ENCODE results near the gene SIAH2.

The SIAH2 gene

DNA sequence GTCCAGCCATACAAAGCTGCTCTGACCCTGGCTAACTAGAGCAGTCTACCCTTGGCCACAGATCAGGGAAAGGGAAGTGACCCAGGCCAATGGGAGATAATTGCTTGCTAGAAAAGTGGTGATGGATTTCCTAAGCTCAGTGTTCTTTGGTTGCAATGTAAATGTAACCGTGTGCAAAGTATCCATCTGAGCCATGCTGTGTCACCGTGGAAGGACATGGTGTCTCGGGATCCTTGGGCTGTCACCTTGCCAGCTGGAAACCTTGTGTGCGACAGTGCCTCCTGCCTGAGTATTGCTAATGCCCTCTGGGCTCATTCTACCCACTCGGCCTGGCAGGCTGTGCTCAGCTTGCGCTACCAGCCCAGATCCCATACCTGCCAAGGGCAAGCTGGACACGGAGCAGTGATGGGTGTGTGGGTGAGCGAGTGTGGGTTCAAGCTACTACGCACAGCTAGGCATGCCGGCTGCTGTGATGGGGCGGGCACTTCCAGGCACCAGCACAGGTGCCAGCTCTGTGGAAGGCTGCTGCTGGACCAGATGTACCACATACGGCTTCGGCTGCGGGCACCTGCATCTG, 10.7 kb upstream of the SIAH2 start:
- no peak for DNase-seq

DNA sequence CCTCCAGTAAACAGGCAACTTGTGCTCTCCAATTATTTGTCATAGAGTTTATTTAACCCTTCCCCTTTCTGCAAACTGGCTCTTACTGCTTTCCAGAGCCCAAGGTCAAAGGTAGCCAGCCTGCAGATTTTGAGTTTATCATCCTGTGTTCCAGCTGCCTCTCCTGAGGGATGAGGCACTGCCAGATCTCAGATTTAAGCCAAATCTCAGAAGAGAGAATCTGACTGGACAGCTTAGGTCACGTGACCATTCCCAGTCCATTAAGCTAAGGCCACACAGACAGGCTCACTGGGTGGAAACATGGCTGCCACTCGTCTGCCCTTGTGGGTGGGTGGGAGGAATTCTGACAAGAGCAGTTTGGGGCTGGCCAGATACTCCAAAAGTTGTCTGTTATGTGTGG, 8.6 kb upstream of the SIAH2 start:
- DNase-seq = no peak

DNA sequence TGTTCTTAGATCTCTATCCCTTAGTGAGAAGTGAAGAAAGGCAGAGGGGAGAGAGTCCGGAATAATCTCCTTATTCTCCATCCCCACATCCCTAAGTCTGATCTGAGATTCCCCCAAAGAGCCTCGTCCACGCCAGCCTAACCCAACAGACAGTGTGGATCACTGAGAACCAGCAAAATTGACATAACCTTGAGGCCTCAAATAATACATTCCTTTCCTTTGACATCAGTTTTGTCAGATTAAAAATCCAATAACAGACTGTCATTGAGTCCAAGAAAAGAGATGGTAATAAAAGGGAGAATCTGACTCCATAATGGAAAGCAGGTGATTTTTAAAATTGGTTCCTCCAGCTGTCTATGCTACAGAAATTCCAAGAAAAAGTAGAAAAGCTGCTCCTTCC, 7.7 kb upstream of the SIAH2 start:
- DNase-seq = peak; percentile 27

DNA sequence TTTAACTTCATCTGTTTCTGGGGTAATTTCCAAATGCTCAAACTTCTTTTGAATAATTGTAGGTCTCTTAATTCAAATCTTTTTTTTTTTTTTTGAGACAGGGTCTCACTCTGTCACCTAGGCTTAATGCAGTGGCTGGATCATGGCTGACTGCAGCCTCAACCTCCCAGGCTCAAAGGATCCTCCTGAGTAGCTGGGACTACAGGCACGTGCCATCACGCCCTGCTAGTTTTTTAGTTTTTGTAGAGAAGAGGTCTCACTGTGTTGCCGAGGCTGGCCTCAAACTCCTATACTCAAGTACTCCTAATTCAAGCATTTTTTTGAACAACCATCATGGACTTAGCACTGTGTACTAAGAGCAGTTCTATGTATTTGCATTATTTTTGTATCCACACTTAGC, 3.8 kb upstream of the SIAH2 start:
- DNase-seq = no peak

DNA sequence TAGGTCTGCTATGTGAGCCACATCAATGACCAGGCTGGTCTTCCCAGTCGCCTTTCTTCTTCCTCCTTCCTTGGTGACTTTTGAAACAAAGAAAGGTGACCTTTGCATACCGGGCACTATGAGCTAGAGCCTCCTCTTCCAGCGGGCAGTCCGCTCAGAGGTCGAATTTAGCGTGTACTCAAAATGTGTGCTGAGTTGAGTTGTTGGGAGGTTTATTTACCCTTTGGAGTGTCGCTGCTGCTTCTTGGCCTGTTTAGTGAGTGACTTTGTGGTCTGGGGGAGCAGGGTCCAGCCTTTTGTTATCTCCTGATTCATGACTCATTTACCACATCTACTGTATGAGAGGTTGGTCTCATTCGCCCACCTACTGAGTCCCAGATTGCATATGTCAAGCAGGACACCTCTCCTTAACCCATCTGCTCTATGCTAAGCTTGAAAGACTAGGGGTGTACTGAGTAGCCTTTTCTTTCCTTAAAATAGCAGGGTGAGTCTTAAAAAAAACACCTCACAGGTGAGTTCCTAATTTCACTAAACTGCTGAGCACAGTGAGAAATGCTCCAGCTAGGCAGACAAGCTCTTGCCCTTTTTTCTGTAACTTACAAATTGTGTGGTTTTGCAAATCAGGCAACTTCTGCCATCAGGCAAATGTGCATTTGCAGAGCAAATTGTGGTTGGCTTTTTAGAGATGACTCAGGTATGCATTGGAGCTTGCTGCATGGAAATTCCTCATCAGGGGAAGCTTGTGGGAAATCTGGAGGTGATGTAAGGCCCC, 3.2 kb upstream of the SIAH2 start:
- DNase-seq = peak; percentile 82

DNA sequence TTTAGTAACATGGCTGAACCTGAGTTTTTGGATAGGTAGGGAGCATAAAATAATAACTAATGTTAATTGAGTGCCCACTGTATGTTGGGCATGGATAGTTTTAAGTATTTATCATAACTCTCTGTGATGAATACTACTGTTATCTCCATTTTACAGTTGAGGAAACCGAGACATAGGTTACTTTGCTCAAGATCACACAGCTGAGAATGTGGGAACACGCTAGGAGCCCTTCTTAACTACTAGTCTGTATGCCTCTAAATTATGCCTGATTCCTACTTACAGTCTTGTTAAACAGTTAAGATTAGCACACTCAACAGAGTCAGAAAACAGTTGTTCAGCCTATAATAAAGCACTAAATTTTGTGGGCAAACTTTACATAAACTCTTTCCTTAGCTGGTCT, 2.0 kb upstream of the SIAH2 start:
- no peak for DNase-seq

DNA sequence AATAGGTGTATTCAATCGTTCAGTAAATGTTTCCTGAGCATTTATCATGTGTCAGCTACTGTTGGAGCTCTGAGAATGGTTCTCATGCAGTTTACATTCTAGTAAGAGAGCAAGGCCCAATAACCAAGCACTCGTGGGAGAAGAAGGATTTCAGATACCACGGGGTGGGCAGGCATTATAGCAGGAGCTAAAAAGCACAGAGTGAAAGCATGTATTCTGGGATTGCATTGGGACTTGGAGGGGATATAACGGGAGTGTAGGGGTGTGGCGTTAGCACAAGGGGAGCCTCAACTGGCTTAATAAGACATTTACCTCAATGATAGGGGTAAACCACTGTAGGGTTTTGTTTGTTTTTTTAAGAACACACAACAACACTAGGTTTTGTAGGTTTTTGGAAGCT, 1.6 kb upstream of the SIAH2 start:
- DNase-seq = no peak

DNA sequence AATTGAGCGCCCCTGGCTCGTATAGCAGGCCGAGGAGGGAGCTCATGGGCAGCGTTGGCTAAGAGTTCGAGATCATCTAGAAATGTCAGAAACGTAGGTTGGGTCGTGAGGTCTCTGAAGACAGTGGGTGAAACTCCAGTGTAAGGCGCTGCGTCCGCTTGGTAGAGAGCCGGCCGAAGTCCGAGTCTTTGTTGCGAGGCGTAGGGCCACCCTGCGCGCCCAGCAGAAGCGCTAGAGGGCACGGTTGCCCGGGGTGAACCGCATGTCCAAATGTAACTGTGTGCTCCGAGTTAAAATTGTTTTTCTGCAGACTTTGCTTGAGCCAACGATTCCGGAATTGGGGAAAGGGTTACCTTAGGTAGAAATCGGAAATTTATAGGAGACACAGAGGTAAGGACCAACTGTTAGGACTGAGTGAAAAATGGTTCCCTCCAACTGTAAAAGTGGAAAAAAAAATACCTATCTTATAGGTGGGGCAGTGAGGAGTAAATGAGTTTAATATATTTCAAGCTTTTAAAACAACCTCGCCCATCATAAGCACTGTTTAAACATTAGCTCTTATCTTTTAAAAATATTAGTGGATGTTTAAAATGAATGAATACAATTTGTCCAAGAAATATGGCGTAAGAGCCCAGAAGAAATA, 993 bp upstream of the SIAH2 start:
- DNase-seq = no peak

DNA sequence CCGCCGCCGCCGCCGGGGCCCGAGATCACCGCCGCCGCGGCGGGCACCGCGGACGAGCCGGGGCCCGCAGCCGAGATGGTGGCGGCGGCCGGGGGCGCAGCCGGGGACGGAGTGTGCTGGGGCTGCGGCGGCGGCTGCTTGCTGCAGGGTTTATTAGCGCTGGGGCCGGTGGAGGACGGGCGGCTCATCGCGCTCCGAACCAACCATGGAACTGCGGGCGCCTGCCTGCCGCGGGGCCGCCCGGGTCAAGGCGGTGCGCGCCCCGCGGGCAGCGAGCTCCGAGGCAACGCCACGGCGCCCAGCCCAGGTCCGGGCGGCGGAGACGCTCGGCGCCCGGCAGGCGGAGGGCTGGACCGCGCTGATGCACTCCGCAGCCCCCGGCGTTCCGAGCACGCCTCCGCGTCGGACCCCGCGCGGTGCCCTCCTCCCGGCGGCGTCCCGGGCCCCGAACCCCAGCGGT, 277 bp downstream of the SIAH2 start:
- no peak for DNase-seq

DNA sequence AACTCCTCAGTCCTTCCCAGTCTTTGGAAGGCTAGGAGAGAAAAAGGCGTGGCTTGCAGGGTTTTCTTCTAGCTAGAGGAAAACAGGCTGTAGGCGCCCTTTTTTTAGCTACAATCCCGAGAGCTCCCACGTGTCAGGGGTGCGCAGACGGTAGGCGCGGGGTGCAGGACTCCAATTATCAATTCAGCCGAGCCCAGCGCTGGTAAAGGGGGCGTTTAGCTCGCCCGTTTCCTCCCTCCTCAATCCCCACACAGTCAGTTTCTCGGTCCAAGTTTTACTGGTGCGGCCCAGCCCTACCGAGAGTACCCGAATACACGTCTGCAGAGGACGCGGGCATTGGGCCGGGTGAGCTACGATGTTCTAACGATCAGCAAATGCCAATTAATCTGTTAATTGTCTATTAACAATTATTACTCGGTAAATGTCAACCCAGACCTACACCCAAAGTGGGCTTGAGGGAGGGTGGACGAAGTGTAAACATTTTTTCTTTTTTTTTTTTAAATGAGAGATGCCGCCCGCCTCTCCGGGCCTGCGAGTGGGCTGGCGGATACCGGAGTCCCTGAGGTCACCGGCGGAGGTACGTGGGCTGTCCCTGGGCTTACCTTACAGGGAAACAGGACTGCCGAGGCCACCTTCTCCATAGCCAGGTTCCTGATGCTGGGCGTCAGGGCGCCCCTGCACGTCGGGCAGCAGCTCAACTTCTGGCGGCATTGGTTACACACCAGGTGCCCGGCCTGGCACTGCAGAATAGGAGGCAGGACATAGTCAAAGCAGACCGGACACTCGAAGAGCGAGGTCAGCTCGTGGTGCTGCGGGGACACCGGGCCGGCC, 923 bp downstream of the SIAH2 start:
- peak; percentile 64 for DNase-seq

DNA sequence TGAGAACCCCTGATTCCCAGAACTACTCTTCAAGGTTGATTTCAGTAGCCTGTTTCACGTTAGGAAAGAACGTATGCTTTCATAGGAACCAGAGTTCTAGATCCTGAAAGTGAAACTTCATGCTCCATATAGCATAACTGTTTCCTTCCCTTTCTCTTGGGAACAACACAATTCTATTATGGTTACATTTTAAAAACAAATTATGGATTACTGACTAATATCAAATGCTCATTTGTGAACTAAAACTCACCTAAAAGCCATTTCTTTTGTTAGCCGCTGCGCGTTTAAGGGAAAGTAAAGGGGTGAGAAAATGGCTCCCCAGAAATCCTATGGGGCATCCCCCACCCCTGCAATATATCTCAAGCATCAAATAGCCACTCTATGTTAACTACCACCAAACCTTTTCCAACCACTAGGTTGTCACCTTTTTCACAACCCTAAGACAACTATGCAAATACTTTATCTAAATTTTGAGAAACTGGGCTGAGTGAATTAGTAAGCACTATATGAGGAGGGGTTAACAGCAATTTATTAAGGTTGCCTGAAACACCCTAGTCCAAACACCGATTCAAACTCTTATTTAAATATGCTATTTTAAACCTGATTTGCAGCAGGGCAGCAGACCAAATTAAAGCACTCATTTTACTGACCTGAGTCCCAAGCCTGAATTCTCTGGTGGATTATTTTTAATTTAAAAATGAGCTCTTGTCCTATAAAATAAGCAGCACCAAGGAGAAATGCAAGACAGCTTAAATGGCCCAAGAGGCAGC, 2.4 kb downstream of the SIAH2 start:
- no peak for DNase-seq

DNA sequence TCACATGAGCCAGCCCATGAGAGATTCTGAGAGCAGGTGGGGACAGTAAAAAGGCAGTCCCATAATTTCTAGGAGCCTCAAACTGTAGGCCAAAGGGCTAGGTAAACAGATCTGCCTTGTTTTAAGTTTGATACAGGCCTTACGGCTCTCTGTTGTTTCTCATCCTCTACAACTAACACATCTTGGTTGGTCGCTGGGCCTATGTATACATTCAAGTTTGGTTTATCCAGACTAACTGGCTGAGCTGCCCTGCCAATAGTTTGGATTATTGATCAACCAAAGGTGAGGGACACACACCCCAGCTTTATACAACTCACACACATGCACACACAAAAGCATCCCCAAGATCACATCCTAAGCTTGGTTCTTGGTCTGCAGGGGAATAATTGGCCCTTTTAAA, 3.0 kb downstream of the SIAH2 start:
- DNase-seq = no peak

DNA sequence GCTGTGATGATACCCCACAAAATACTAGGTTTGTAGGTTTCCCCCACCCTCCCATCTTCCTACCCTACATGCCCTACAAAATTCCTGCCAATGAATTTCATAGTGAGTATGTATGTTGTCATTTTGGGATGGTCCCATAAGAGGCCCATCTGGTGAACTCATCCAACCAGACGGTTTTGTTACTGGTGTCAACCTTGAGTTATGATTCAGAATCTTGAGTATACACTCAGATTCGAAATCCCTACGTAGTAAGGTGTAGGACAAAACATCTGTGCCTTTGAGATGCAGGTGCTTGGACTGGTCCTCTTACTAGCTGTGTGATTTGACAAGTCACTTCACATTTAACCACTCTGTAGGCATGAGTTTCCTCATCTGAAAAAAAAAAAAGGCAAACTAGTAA, 3.6 kb downstream of the SIAH2 start:
- DNase-seq = no peak

DNA sequence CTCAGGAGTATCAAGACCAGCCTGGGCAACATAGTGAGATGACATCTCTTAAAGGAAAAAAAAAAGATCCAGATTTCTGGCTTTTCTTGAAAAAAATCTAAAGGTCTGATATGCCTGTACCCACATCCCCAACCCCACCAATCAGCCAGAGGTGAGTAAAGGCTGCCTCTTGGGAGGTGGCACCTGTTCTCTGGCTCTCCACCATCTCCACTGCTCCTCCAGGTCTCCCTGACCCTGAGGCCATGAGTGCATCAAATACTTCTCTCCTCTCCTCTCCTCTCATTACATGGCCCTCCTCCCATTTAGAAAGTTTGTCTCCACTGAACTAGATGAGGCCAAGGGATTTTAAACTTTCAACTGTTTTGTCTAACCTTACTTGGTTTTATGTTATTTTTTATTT, 5.2 kb downstream of the SIAH2 start:
- no peak for DNase-seq

DNA sequence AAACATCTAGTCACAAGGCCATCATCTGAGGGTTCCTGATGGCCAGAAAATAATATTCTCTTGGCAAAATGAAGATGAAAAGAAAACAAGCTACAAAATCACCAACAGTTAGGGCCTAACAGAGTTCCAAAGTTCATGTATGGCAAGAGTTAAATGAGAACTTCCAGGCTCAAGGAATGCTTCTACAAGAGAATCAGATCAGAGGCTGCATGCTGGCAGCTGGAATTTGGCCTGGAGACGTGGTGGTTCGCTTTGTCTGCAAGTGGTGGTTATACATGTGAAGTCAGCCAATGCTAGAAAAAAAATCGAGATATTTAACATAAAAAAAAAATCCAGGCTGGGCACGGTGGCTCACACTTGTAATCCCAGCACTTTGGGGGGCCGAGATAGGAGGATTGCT, 5.6 kb downstream of the SIAH2 start:
- no peak for DNase-seq

DNA sequence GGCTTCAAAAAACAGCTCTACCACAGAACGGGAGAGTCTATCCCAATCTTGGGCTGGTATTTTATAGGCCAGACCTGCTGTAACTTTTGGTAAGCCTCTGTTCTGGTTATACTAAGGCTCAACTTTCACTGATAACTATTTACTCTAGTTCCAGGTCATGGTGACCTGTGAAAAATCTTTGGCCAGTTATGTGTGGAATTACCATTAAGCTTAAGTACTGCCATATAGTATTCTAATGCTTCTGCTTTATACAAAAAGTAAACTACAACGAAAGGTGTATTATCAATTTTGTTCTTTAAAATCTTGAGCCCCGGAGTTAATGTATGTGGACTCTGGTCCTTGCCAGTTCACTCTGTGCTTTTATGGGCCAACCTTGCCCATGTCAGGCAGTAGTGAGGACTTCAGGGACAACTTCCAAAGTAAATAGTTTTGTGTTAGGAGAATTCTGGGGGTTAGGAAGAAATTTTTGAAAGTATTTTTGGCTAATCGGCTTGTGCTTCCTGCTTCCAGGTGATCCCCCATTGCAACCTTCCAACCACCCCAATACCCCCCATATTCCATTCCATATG, 6.4 kb downstream of the SIAH2 start:
- no peak for DNase-seq

DNA sequence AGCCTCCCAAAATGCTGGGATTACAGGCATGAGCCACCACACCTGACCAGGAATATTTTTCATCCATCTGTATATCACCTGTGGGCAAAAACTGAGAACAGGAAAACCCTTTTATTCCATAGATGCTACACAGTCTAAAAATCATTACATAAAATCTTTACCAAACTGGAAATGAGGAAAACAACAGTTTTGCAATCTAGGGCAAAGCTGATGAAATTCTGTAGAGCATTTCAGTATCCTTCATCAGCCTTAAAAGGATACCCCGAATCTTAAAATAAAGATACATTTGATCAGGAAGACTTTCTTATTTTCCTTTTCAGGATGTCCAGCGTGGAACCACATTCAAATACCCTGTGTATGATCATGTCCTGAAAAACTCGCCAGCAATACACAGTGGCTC, 7.1 kb downstream of the SIAH2 start:
- no peak for DNase-seq

DNA sequence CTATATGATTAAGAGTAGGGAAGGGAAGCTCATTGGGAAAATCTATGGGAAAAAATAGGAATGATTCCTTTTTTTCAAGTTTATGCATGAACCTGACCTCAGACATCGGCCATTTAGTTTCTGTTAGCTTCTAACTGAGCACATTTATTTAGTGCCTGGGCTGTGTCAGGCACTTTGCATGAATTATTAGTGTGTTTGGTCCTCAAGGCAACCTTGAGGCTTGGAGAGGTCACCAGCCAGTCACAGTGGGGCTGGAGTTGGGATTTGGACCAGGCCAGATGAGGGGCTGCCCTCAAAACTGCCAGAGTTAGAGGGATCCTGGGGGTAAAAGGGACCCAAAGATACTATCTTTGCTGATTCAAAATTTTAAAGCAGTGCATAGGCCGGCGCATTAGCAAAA, 8.1 kb downstream of the SIAH2 start:
- DNase-seq = no peak

DNA sequence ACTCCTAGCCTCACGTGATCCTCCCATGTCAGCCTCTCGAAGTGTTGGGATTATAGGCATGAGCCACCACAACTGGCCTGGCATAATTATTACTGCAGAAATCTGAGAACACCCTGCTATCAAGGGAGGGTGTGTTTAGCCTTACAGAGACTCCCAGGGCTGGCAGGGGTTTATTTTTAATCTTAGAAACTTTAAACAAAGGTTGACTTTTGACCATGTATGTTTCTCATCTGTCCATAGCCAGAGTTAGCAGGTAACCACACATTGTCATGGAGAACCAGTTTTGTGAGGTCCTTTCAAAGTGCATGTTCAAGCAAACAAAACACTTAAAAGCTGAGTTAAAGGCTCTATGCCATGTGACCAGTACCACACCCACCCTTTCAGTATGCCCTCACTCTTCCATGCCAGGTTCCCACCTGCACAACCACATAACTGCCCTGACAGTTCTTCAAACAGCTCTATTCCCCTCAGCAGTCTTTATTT, 11.1 kb downstream of the SIAH2 start:
- DNase-seq = no peak

DNA sequence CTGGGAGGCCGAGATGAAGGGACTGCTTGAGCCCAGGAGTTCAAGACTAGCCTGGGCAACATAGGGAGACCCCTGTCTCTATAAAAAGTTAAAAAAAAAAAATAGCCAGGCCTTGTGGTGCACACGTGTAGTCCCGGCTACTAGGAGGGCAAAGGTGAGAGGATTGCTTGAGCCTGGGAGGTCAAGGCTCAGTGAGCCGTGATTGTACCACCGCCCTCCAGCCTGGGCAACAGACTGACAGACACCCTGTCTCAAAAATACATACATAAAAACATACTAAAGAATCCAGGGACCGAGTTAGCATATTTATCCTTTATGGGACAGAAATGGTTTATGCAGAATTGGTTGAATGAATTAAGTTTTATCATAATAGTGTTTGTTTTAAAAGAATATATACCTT, 13.7 kb downstream of the SIAH2 start:
- no peak for DNase-seq

DNA sequence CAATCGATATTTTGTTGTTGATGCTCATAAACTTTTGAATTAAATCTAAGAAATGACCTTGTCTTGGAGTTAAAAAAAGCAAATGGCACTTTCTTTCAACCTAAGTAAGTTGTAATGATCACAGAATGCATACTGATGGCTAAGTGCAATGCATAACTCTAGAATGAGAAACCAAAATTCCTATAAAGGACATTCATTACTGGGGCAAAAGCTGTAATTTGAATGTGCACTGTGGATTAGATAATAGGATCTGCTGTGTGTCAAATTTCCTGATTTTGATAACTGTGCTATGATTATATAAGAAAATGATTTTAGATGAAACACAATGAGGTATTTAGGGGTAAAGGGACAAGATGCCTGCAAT, 14.3 kb downstream of the SIAH2 start:
- no peak for DNase-seq
